GM06990 (cell line): Measurements from ENCODE around the gene SPTBN1.

Experiments
- DNase-seq: peaks from one replicate; pipeline ENCODE4 v3.0.0-alpha.2; 2011; ENCODE audit not compliant: insufficient read length; ENCODE audit errors: extremely low read depth
- H3K27me3 ChIP-seq: replicated peaks from 2 replicates; pipeline ENCODE4 v1.6.0; 2011; ENCODE audit warnings: low read length; ENCODE audit not compliant: control insufficient read depth, insufficient read depth
- H3K36me3 ChIP-seq: 2 replicates; pipeline ENCODE4 v1.5.1; 2011; ENCODE audit warnings: low read length; ENCODE audit not compliant: control insufficient read depth, insufficient read depth
- H3K4me3 ChIP-seq: replicated peaks from 2 replicates; pipeline ENCODE4 v1.5.1; 2011; ENCODE audit warnings: low read depth, mild to moderate bottlenecking, control low read depth, low read length
- TF ChIP-seq, protein P1 (sequence below): IDR thresholded peaks from 2 replicates; pipeline ENCODE4 v1.5.1; 2011; ENCODE audit warnings: low read length, control low read depth, mild to moderate bottlenecking, inconsistent platforms; ENCODE audit not compliant: insufficient read depth, poor library complexity, severe bottlenecking

Gene SPTBN1

GRCh38 chr2:54464341-54464740 lies 8.2 kb downstream of the SPTBN1 start:
- TF ChIP-seq, protein P1, sequence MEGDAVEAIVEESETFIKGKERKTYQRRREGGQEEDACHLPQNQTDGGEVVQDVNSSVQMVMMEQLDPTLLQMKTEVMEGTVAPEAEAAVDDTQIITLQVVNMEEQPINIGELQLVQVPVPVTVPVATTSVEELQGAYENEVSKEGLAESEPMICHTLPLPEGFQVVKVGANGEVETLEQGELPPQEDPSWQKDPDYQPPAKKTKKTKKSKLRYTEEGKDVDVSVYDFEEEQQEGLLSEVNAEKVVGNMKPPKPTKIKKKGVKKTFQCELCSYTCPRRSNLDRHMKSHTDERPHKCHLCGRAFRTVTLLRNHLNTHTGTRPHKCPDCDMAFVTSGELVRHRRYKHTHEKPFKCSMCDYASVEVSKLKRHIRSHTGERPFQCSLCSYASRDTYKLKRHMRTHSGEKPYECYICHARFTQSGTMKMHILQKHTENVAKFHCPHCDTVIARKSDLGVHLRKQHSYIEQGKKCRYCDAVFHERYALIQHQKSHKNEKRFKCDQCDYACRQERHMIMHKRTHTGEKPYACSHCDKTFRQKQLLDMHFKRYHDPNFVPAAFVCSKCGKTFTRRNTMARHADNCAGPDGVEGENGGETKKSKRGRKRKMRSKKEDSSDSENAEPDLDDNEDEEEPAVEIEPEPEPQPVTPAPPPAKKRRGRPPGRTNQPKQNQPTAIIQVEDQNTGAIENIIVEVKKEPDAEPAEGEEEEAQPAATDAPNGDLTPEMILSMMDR: no peak
- Histone ChIP-seq H3K27me3 (no peaks in the 10 kb centered on the region), H3K4me3 (no peak overlapping the region), H3K36me3 (no peaks in the 10 kb centered on the region)
- DNase-seq: no peak

- H3K4me3 ChIP-seq: no peak overlapping the region
Observed at GRCh38 chr2:54465143-54465542, 9.0 kb downstream of the SPTBN1 start.

GRCh38 chr2:54466870-54467269 lies 10.7 kb downstream of the SPTBN1 start:
- TF ChIP-seq, protein P1: no peak

More at GRCh38 chr2:54465143-54465542, 9.0 kb downstream of the SPTBN1 start:
- DNase-seq: no peak
- Histone ChIP-seq H3K27me3 (no peaks in the 10 kb centered on the region), H3K36me3 (no peaks in the 10 kb centered on the region)
- TF ChIP-seq, protein P1: no peak

DNA sequence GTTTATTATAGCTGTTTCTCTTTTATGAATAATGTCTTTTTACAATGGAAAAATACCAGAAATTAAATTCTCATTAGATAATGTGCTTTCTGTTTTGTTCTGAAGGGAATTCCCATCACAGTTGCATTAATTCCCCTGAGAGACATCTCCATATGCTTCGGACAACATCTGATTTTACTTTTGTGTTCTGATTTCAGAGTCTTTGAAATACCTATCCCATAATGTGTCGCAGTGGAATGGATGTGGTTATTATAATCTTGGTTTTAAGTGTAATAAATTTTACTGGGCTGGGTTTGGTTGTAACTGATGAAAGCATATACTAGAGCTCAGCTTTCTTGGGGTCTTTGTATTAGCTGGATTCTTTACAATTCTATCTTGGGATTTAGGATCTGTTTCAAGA lies 12.5 kb downstream of the SPTBN1 start:
- no peaks in the 10 kb centered on the region for H3K27me3 ChIP-seq
- TF ChIP-seq, protein P1: no peak
- no peaks in the 10 kb centered on the region for H3K36me3 ChIP-seq
- DNase-seq: no peak
- no peak overlapping the region for H3K4me3 ChIP-seq

More at GRCh38 chr2:54466870-54467269, 10.7 kb downstream of the SPTBN1 start:
- H3K36me3 ChIP-seq: no peaks in the 10 kb centered on the region
- DNase-seq: no peak
- H3K4me3 ChIP-seq: no peak overlapping the region
- no peaks in the 10 kb centered on the region for H3K27me3 ChIP-seq

- no peak overlapping the region for H3K4me3 ChIP-seq
- TF ChIP-seq, protein P1: no peak
- peak; percentile 31 for DNase-seq
Observed at GRCh38 chr2:54469484-54470053, 13.4 kb downstream of the SPTBN1 start.

GRCh38 chr2:54470266-54470938 lies 14.3 kb downstream of the SPTBN1 start:
- no peak for DNase-seq
- Histone ChIP-seq H3K36me3 (no peaks in the 10 kb centered on the region), H3K27me3 (no peaks in the 10 kb centered on the region)

More at GRCh38 chr2:54469484-54470053, 13.4 kb downstream of the SPTBN1 start:
- Histone ChIP-seq H3K36me3 (no peaks in the 10 kb centered on the region), H3K27me3 (no peaks in the 10 kb centered on the region)

More at GRCh38 chr2:54470266-54470938, 14.3 kb downstream of the SPTBN1 start:
- H3K4me3 ChIP-seq: no peak overlapping the region
- TF ChIP-seq, protein P1: no peak
